LNCaP clone FGC (cell line): ENCODE measurements around the gene TTC23.

Experiments
- DNase-seq: peaks from one replicate; pipeline ENCODE4 v3.0.0-alpha.2; 2011; ENCODE audit warnings: low read depth
- H3K4me3 ChIP-seq: 2 replicates; pipeline ENCODE4 v1.5.1; 2011; ENCODE audit warnings: mild to moderate bottlenecking, low read depth, low read length, control low read depth
- CTCF ChIP-seq: IDR thresholded peaks from 2 replicates; pipeline ENCODE4 v1.5.1; 2012; ENCODE audit warnings: mild to moderate bottlenecking; ENCODE audit not compliant: control insufficient read depth, insufficient read depth; ENCODE audit errors: extremely low read depth

The TTC23 gene

DNA sequence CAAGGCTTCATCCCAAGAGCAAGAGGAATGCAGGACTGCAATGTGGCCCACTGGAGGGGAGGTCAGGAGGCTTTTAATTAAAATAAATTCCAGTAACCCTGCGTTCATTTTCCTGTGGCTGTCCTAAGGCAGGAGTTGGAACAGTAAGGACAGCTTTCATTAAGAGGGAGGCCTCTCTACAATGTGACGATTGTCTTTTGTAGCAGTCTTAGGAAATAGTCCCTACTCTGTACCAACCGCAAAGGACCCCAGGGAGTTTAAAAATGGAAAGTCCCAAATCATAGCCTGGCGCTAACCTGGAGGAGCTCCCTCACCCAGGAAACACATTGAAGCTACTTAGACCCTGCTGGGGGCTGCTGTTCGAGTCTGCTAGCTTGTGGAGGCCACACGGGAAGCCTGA is 81.7 kb downstream of the TTC23 start:
- DNase-seq: no peak
- no peak overlapping the region for H3K4me3 ChIP-seq
- no peak for TF ChIP-seq CTCF

DNA sequence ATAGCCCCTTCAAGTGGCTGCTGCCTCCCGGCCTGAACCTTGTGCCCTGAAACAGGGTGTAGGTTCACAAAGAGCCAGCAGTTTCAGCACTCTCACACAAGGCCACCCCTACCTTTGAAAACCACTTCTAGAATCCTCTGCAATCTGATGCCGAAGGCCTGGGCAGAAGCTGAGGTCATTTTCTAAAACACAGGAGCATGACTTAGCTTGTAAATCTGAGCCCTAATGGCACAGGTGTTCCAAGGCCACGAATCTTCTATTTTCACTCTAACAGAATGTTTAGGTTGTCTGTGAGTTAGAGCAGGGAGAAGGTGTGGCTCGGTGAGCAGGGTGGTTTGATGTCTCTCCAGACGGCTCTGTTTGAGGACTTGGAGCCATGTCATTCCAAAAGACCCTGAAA is 82.2 kb downstream of the TTC23 start:
- TF ChIP-seq CTCF: no peak
- DNase-seq: no peak

GRCh38 chr15:99165956-99166689 is 83.3 kb downstream of the TTC23 start:
- H3K4me3 ChIP-seq: no peak overlapping the region
- no peak for TF ChIP-seq CTCF
- DNase-seq: no peak

More for the DNA sequence above, 82.2 kb downstream of the TTC23 start:
- H3K4me3 ChIP-seq: no peak overlapping the region

DNA sequence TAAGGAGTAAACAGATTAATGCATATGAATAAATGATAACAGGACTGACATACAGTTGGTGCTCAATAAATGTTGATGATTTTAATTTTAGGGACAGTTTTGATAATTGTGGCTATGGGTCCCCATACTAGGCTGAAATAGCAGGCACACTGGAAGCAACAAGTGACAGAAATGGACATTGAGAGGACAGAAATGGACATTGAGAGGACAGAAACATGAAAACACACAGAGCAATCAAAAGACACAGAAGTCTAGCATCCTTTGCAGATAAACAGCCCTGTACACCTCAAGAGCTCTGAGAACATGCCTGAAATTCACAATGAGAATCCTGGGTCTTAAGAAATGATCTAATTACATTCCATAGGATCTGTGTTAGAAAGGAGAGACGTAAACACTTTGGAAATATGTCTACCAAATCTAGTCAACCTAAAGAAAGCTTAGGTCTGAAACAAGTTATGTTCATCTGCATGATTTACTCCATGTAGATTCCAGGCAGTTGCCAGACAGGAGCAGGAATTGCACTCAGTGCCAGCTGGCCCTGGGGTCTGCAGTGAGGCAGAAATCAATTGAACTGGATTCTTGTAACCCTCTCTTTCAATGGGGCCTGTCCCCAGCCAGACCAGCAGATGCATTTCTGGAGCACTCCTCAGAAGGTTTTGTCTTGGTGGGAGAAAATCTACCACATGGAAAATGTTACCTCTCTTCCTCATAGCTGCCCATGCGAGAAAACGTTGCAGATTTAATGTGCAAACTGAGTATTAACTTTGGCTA is 84.2 kb downstream of the TTC23 start:
- TF ChIP-seq CTCF: no peak
- DNase-seq: no peak

DNA sequence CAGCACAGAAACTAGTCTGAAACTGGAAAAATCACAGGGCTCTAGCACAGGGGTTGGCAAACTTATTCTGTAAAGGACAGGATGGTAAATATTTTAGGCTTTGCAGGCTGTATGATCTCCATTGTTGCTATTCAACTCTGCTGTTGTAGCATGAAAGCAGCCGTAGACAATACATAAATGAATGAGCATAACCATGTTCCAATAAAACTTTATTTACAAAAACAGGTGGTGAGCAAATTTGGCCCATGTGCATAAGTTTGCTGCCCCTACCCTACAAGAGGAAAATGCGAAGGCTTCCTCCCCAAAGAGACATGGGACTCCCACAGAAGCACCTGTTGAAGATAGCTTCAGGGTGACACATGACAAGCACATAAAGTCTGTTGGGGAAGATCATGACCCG is 85.3 kb downstream of the TTC23 start:
- no peak for DNase-seq
- TF ChIP-seq CTCF: no peak

More for the DNA sequence above, 84.2 kb downstream of the TTC23 start:
- no peak overlapping the region for H3K4me3 ChIP-seq

DNA sequence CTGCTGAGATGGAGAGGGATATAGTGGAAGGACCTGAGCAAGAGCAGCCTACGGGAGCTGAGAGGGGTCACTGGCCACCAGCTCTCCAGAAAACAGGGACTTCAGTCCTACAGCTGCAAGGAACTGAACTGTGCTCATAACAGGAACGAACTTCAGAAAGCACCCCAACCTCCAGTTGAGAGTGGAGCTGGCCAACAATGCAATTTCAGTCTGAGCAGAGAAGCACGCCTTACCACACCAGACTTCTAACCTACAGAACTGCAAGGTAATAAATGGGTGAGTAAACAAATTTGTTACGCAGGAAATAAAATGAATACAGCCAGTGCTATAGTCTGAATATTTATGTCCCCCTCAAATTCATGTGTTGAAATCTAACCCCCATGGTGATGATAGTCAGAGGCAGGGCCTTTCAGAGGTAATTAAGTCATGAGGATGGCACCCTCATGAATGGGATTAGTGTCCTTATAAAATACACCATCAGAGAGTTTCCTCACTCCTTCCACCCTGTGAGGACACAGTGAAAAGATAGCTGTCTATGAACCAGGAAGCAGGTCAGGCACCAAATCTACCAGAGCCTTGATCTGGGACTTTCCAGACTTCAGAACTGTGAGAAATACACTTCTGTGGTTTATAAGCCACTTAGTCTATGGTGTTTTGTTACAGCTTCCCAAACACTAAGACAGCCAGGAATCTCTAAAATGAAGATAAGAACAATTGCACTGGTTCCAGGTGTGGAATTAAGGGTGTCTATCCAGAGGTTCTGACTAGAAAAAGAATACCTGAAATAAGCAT is 85.9 kb downstream of the TTC23 start:
- H3K4me3 ChIP-seq: no peak overlapping the region
- DNase-seq: no peak
- TF ChIP-seq CTCF: no peak

More for the DNA sequence above, 85.3 kb downstream of the TTC23 start:
- H3K4me3 ChIP-seq: no peak overlapping the region
